Panc1 (cell line): ENCODE results near the gene TAF11L13. TPM values are rescaled to one million over a fixed set of nuclear protein-coding genes. Genes with fewer than 3 reads are reported as not detected.

Experiments
- ATAC-seq: fragments of 200-7000 bp; cut with Tn5 transposase; 2 replicates; pipeline ENCODE4 v1.9.1; 2020; ENCODE audit warnings: mild to moderate bottlenecking, moderate library complexity
- BruUV-seq: library from RNA; stranded (reverse); fragments of 400-500 nt; replicated peaks from 2 replicates; lab custom pipeline; 2021; lab: Mats Ljungman, UMichigan
- CTCF ChIA-PET: fragments of 300-600 bp; sonication (Branson Sonifier 250); formaldehyde crosslinking; loops from one replicate; lab custom pipeline; 2022; ENCODE audit warnings: antibody characterized with exemption; lab: Charles Lee
- POLR2A ChIA-PET: fragments of 300-600 bp; sonication (Branson Sonifier 250); formaldehyde crosslinking; loops from one replicate; lab custom pipeline; 2022; ENCODE audit warnings: antibody characterized with exemption; lab: Charles Lee
- DNase-seq: peaks from one replicate; pipeline ENCODE4 v3.0.0-alpha.2; 2010; ENCODE audit warnings: low read depth, low spot score
- H3K27ac ChIP-seq: 2 replicates; pipeline ENCODE4 v1.5.1; 2011; ENCODE audit warnings: mild to moderate bottlenecking, low read length, inconsistent platforms
- H3K27me3 ChIP-seq: fragments of 200-500 bp; sonication (Bioruptor generic); 2 replicates; pipeline ENCODE4 v1.6.0; 2014; ENCODE audit warnings: low read length, inconsistent platforms; ENCODE audit not compliant: control insufficient read depth, insufficient read depth
- H3K36me3 ChIP-seq: fragments of 200-500 bp; sonication (Bioruptor generic); 2 replicates; pipeline ENCODE4 v1.5.1; 2014; ENCODE audit warnings: inconsistent platforms, mild to moderate bottlenecking, low read length, moderate library complexity; ENCODE audit not compliant: control insufficient read depth, insufficient read depth
- H3K4me1 ChIP-seq: 2 replicates; pipeline ENCODE4 v1.5.1; 2011; ENCODE audit warnings: inconsistent platforms, mild to moderate bottlenecking, low read length, moderate library complexity; ENCODE audit not compliant: control insufficient read depth, insufficient read depth
- H3K4me3 ChIP-seq, 2 experiments: 2 replicates each; pipeline ENCODE4 v1.5.1; 2011 to 2012; ENCODE audit warnings: low read depth in 2 of 2, low read length in 2 of 2, mild to moderate bottlenecking in 2 of 2, inconsistent platforms in 1 of 2, moderate library complexity in 1 of 2
- H3K9me3 ChIP-seq: fragments of 200-500 bp; sonication (Bioruptor generic); 2 replicates; pipeline ENCODE4 v1.5.1; 2014; ENCODE audit warnings: low read depth, mild to moderate bottlenecking, inconsistent platforms, low read length, moderate library complexity; ENCODE audit not compliant: control insufficient read depth, insufficient read depth
- CTCF ChIP-seq: fragments of 450-650 bp; IDR thresholded peaks from 2 replicates; pipeline ENCODE4 v1.5.1; 2017; ENCODE audit warnings: mild to moderate bottlenecking
- POLR2AphosphoS5 ChIP-seq: IDR thresholded peaks from 2 replicates; pipeline ENCODE4 v1.6.1; 2012; ENCODE audit warnings: mild to moderate bottlenecking, low read depth, low read length, moderate library complexity
- SIN3A ChIP-seq: IDR thresholded peaks from 2 replicates; pipeline ENCODE4 v1.6.1; 2012; ENCODE audit warnings: low read depth, mild to moderate bottlenecking, low read length, moderate library complexity, borderline replicate concordance; ENCODE audit not compliant: insufficient read depth
- TCF7L2 ChIP-seq: IDR thresholded peaks from 2 replicates; pipeline ENCODE4 v1.6.1; 2011; ENCODE audit warnings: mild to moderate bottlenecking, low read depth, low read length, inconsistent platforms
- in situ Hi-C: cut with HindIII; loops from 2 replicates; pipeline ENCODE4 v1.10.0; 2016; ENCODE audit warnings: low sequenced_read_pairs, low pct_unique_long_range_greater_than_20kb
- intact Hi-C: fragments of 100-400 bp; cut with micrococcal nuclease; formaldehyde crosslinking; loops from one replicate; pipeline ENCODE4 v1.10.0; 2022; ENCODE audit not compliant: unreplicated experiment
- total RNA-seq: library from RNA; stranded (reverse); gene quantifications from one replicate; pipeline ENCODE4 v1.2.1, GENCODE V29; 2021; ENCODE audit not compliant: unreplicated experiment
- TF ChIP-seq, protein P1 (sequence below), 2 experiments: IDR thresholded peaks; 2 replicates each; pipeline ENCODE4 v1.6.1; 2011 to 2012; ENCODE audit warnings: low read depth in 2 of 2, control low read depth in 1 of 2, low read length in 1 of 2, mild to moderate bottlenecking in 1 of 2, moderate library complexity in 1 of 2; ENCODE audit not compliant: insufficient read depth in 1 of 2

The TAF11L13 gene
- total RNA-seq, 1 experiment from 2014 or later: not detected

DNA sequence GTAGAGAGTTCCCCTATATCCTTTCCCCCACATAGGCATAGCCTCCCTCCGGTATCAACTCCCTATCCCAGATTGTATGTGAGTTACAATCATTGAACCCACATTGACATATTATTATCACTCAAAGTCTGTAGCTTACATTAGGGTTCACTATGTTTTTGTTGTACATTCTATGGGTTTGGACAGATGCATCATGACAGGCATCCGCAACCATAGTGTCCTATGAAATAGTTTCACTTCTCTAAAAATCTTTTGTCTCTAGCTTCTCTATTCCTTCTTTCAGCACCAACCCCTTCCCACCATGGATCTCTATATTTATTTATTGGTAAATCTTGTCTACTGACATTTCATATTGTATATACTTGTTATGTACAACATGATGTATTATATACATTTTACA, 33.9 kb downstream of the TAF11L13 start:
- H3K27ac ChIP-seq: no peak overlapping the region
- in situ Hi-C loops (no loop called here), intact Hi-C loops (no loop called here)
- no peaks in the 10 kb centered on the region for H3K9me3 ChIP-seq
- no peak for ATAC-seq
- CTCF ChIA-PET: no interaction called here
- BruUV-seq: no TSS peak
- TF ChIP-seq, protein P1, sequence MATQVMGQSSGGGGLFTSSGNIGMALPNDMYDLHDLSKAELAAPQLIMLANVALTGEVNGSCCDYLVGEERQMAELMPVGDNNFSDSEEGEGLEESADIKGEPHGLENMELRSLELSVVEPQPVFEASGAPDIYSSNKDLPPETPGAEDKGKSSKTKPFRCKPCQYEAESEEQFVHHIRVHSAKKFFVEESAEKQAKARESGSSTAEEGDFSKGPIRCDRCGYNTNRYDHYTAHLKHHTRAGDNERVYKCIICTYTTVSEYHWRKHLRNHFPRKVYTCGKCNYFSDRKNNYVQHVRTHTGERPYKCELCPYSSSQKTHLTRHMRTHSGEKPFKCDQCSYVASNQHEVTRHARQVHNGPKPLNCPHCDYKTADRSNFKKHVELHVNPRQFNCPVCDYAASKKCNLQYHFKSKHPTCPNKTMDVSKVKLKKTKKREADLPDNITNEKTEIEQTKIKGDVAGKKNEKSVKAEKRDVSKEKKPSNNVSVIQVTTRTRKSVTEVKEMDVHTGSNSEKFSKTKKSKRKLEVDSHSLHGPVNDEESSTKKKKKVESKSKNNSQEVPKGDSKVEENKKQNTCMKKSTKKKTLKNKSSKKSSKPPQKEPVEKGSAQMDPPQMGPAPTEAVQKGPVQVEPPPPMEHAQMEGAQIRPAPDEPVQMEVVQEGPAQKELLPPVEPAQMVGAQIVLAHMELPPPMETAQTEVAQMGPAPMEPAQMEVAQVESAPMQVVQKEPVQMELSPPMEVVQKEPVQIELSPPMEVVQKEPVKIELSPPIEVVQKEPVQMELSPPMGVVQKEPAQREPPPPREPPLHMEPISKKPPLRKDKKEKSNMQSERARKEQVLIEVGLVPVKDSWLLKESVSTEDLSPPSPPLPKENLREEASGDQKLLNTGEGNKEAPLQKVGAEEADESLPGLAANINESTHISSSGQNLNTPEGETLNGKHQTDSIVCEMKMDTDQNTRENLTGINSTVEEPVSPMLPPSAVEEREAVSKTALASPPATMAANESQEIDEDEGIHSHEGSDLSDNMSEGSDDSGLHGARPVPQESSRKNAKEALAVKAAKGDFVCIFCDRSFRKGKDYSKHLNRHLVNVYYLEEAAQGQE (IDR thresholded peaks at IDR 0.05; ENCODE audit: insufficient read depth in 1 of 2, low read depth in 2 of 2, low read length in 1 of 2): no peak
- TF ChIP-seq POLR2AphosphoS5: no peak
- TF ChIP-seq SIN3A: no peak
- TF ChIP-seq TCF7L2: no peak
- no peak for TF ChIP-seq CTCF
- no peaks in the 10 kb centered on the region for H3K4me1 ChIP-seq
- POLR2A ChIA-PET: no interaction called here
- H3K27me3 ChIP-seq: no peaks in the 10 kb centered on the region
- no peak for DNase-seq
- no peaks in the 10 kb centered on the region for H3K36me3 ChIP-seq
- H3K4me3 ChIP-seq: no peak overlapping the region

GRCh38 chr5:17666726-17667235, 34.9 kb downstream of the TAF11L13 start:
- in situ Hi-C loops (no loop called here), intact Hi-C loops (no loop called here)
- ATAC-seq (no peak), DNase-seq (no peak)
- BruUV-seq: no TSS peak
- Histone ChIP-seq H3K9me3 (no peaks in the 10 kb centered on the region), H3K4me1 (no peaks in the 10 kb centered on the region), H3K36me3 (no peaks in the 10 kb centered on the region), H3K4me3 (no peak overlapping the region), H3K27ac (no peak overlapping the region), H3K27me3 (no peaks in the 10 kb centered on the region)
- ChIA-PET POLR2A (no interaction called here), CTCF (no interaction called here)
- TF ChIP-seq POLR2AphosphoS5 (no peak), CTCF (no peak), TCF7L2 (no peak), SIN3A (no peak)
- TF ChIP-seq, protein P1 (IDR thresholded peaks at IDR 0.05; ENCODE audit: insufficient read depth in 1 of 2, low read depth in 2 of 2, low read length in 1 of 2): no peak
